Stimulated activated CD4-positive, alpha-beta T cell treated with anti-CD3 and anti-CD28 coated beads, Interleukin-12 subunit alpha, Interleukin-12 subunit beta, amount 100 ng/mL, for 48 hours (primary cell): Measurements from ENCODE around the gene CCNY.

Experiments used
- DNase-seq, 3 donors: peaks; one replicate each; pipeline ENCODE4 v3.0.0-alpha.2; 2020; ENCODE audit warnings: low read depth in 2 of 3, low spot score in 1 of 3

The CCNY gene

GRCh38 chr10:35467186-35467585 is 130.9 kb downstream of the CCNY start:
- DNase-seq: no peak

DNA sequence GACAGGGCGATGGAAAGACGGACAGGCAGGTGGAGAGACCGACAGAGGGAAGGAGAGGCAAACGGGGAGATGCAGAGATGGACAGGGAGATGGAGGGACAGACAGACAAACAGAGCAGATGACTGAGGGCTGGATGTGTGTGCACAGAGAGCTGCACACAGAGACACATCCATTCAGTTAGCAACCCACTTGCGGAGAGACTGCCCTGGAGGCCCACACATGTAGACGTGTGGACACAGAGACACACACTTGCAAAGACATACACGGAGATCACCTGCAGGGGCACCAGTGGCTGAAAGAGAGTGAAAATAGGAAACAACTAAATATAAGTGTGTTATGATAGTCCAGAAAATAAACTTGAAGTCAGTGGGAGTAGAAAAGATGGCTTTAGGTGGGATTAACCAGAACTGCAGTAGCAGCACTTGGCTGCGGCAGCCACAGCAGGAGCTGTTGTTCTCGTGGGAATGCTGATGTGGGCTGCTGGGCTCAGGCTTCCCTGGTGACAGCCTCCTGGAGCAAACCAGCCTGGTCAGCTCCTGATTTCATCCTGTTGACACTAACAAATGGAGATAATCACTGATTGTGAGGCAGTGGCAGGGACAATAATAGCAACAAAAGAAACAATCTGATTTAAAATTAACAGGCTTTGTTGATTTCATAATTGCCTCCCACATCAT is 134.1 kb downstream of the CCNY start:
- no peak for DNase-seq

- no peak for DNase-seq
Measured at GRCh38 chr10:35470925-35471315, 134.6 kb downstream of the CCNY start.

GRCh38 chr10:35471435-35471834 is 135.1 kb downstream of the CCNY start:
- DNase-seq: no peak

GRCh38 chr10:35480142-35480541 is 143.8 kb downstream of the CCNY start:
- DNase-seq: no peak

DNA sequence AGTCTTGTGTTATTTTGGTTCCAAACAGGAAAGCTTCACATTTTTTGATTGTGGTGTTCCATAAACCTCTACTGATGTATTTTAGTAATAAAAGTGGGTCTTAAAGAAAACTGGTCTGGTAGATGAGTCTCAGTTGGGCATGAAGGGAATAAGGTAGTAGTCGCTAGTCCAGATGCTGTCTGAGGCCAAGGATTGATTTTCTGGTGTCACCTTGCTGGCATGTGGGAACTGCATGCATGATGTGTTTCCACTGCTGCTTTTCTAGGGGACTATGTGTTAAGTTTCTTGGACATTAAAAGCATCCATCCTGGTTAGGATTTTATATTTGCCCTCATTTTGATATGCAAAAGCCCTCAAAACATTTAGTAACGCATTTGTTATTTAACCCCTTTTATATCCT is 145.1 kb downstream of the CCNY start:
- no peak for DNase-seq

GRCh38 chr10:35486297-35486990 is 150.1 kb downstream of the CCNY start:
- no peak for DNase-seq

DNA sequence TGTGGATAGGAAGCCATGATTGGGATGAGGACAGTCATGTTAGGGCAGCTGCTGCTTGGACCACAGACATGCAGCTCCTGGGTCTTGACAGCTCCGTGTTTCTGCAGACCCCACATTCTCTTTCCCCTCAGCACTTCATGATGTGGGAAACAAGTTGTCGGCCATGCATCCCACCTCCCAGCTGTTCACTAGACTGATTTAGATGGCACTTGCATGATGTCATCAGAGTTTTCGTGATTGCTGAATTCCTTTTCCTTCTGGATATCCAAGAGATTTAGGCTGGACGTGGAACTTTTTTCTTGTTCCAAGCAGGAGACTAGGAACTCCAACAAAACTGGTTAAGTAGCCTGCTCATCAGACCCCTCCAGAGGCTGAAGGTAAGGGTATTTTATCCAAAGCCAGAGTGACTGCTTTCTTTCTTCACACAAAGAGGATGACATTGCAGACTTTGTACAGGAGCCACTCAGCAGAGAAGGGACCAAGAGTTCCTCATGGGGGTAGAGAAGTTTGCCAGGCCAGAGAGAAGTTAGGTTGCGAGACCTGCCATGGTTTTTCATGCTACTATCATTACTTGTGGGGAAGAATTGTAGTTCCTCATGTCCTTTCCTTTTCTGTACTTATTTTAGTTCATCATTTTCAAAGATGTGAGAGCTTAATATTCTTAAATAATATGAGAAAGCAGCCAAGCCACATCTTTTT is 151.2 kb downstream of the CCNY start:
- no peak for DNase-seq

DNA sequence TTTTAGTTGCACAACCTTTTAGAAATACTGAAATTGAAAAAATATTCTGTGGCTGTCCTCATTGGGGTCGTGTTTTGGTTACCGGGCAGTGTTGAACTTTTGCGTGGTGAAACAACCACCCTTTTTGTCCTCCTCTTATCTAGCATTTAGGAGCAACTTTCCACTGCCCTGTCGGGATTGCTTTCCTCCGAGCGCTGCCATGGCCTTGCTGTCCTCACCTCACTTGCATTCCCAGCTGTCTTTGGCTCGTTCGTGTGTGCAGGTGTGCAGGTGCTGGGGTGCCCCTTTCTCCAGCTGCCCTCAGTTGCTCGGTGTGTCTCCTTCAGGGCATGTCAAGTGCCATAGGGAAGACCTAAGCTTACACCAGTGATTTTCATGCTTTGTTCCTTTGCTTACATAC is 151.9 kb downstream of the CCNY start:
- DNase-seq: no peak

DNA sequence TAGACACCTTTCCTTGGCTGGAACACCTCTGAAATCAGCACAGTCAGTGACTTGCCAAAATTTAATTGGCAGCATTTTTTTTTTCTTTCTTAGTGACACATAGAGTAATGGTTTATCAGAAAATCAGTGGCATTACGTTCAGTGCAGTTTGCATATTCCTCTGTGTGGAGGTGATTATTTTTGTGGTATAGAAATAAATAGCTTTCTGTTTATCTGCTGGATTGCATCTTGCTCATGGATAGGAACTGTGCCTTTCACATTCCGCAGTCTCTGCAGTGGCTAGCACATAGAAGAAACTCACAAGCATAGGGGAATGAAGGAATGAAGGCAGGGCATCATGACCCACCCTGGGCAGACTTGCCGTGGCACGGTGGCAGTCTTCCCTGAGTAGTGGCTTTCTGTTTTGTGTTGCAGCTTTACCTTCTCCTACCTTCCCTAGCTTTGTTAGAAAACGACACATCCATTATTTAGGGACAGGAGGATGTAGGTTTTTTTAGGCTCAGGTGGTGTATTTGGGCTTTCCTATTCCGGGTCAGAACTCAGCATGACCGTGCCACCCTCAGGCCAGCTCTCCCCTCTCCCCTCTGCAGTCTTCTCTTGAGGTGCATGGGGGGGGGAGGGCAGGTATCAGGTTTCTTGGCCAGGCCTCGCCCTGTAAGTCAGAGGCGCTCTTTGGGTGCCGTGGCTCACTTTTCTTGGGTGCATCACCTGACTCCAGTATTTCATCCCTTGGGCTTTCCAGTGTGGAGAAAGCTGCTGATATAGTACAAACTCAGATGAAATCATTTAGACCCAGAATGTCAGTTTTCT is 156.3 kb downstream of the CCNY start:
- DNase-seq: no peak

DNA sequence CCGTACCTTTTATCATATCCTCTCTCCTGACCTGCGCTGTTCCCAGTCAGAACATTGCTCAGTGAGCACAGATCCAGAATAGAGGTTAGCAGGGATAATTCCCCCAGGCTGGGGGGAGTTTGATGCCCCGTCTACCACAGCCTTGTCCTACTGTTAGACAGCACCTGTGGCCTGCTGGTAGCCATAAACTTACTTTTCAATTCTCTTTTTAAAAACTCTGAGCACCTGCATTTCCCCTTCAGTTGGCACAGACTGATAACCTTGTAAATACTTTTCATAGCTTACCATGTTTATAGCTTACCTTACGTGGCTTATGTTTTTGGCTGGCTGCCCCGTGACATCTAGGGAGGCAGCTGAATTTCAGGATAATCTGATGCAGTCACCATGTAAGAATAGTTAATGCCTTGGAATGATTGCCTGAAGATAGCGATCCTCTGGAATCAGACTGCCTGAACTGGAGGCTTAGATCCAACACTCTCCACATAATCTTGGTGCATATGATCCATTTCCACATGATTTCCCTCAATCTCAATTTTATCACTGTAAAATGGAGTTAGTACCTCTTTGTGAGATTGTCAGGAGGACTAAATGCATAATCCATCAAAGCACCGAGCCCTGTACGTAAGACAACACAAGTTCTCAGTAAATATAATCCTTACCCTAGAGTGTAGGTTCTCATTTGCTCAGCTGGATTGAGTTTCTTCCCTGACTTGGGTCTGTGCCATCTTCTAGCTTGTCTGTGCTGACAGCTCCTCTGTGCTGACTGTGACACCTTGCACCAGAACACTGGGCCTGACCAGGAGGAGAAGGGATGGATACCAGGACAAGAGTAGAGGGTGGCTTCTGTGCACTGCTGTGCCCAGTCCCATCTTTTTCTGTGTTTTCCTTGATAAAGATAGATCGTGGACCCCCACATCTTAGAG is 157.1 kb downstream of the CCNY start:
- no peak for DNase-seq

- no peak for DNase-seq
Measured at GRCh38 chr10:35495521-35496119, 159.3 kb downstream of the CCNY start.

DNA sequence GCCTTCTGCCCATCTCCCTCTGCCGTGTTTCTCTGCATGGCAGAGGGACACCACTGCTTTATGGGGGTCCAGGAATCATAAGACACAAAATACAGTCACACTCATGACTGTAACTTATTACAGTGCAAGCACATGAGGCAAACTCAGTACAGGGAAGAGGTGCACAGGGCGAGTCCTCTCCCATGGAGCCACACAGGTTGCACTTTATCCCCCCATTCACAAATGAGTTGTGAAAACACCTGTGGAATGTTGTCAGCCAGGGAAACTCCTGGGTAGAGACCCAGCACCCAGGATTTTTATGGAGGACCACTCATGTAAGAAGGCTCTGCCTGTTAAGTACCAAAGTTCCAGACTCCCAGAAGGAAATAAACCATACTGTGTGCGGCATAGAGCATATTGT is 161.6 kb downstream of the CCNY start:
- DNase-seq: no peak

- no peak for DNase-seq
Measured at GRCh38 chr10:35498693-35499092, 162.4 kb downstream of the CCNY start.

GRCh38 chr10:35501923-35502322 is 165.6 kb downstream of the CCNY start:
- DNase-seq: no peak

GRCh38 chr10:35502692-35503091 is 166.4 kb downstream of the CCNY start:
- no peak for DNase-seq

DNA sequence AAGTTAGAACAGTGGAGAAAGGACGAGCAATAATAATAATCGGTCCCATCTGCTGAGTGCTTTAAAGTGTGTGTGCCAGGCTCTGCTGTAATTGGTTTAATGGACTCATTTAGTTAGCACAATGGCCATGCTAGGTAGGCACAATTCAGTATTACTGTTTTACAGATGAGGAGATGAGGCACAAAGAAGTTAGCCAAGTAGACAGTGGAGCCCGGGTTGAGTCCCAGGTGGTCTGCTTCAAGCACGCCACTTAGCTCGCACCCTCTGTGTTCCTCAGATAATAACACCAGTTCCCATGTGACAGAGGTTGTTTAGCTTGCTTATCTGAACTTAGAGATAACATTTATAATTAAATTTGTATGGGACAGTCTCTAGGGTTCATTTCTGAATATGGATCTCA is 167.3 kb downstream of the CCNY start:
- DNase-seq: no peak

GRCh38 chr10:35504132-35504531 is 167.8 kb downstream of the CCNY start:
- no peak for DNase-seq

GRCh38 chr10:35505241-35505873 is 169.0 kb downstream of the CCNY start:
- no peak for DNase-seq

- DNase-seq: no peak
Measured at GRCh38 chr10:35506741-35507140, 170.4 kb downstream of the CCNY start.
